ENCODE data around the gene IER5L.
A peak's percentile ranks its signal among the peaks of the same experiment; 100 is the strongest.

IER5L gene

GRCh38 chr9:129178568-129179382 lies 714 bp upstream of the IER5L start:
- Histone ChIP-seq H3K36me3 (replicated peaks) (peaks cover 9% of the 10 kb centered on the region), H3K27ac (no peak overlapping the region), H3K27me3 (replicated peaks) (no peaks in the 10 kb centered on the region), H3K4me3 (ENCODE audit: low read depth, low read length) (peak overlapping the region; percentile 36)
- TF ChIP-seq CTCF (IDR thresholded peaks at IDR 0.05; ENCODE audit: low read depth, low read length, missing control alignments): no peak
- DNase-seq: no peak
- in situ Hi-C loops (cut with HindIII; ENCODE audit: low pct_ligation_motif_present, low sequenced_read_pairs): no loop called here

GRCh38 chr9:129177443-129177790 lies 644 bp downstream of the IER5L start:
- no peak for TF ChIP-seq CTCF (IDR thresholded peaks at IDR 0.05; ENCODE audit: low read depth, low read length, missing control alignments)
- Histone ChIP-seq H3K27ac (peak overlapping the region; percentile 76), H3K36me3 (replicated peaks) (peaks cover 9% of the 10 kb centered on the region), H3K27me3 (replicated peaks) (no peaks in the 10 kb centered on the region), H3K4me3 (ENCODE audit: low read depth, low read length) (peak overlapping the region; percentile 94)
- in situ Hi-C loops (cut with HindIII; ENCODE audit: low pct_ligation_motif_present, low sequenced_read_pairs): no loop called here
- no peak for DNase-seq

- H3K36me3 ChIP-seq (replicated peaks): peaks cover 9% of the 10 kb centered on the region
- H3K27me3 ChIP-seq (replicated peaks): no peaks in the 10 kb centered on the region
- no peak for TF ChIP-seq CTCF (IDR thresholded peaks at IDR 0.05; ENCODE audit: low read depth, low read length, missing control alignments)
- peak overlapping the region; percentile 97 for H3K27ac ChIP-seq
- peak; percentile 20 for DNase-seq
- in situ Hi-C loops (cut with HindIII; ENCODE audit: low pct_ligation_motif_present, low sequenced_read_pairs): no loop called here
- peak overlapping the region; percentile 94 for H3K4me3 ChIP-seq (ENCODE audit: low read depth, low read length)
These were observed 1.2 kb downstream of the IER5L start for GRCh38 chr9:129176701-129177442.

- in situ Hi-C loops (cut with HindIII; ENCODE audit: low pct_ligation_motif_present, low sequenced_read_pairs): no loop called here
These were observed 2.0 kb downstream of the IER5L start for GRCh38 chr9:129175825-129176633.

DNA sequence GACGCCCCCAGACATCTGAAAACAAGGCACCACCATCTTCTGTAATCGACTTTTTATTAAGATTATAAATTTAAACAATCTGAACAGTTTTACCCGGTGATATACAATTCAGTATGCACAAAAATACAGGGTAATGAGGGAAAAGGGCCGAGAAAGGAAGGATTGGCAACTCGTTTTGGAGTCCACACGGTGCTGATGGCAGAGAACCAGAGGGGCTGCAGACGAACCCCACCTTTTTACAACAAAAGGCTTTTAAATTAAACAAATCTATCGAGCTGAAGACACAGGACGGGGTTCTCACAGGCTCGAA lies 2.6 kb downstream of the IER5L start:
- Histone ChIP-seq H3K27me3 (replicated peaks) (no peaks in the 10 kb centered on the region), H3K27ac (peak overlapping the region; percentile 97), H3K4me3 (ENCODE audit: low read depth, low read length) (peak overlapping the region; percentile 94), H3K36me3 (replicated peaks) (peaks cover 9% of the 10 kb centered on the region)
- in situ Hi-C loops (cut with HindIII; ENCODE audit: low pct_ligation_motif_present, low sequenced_read_pairs): no loop called here
- no peak for TF ChIP-seq CTCF (IDR thresholded peaks at IDR 0.05; ENCODE audit: low read depth, low read length, missing control alignments)
- no peak for DNase-seq

More at GRCh38 chr9:129175825-129176633, 2.0 kb downstream of the IER5L start:
- no peak for TF ChIP-seq CTCF (IDR thresholded peaks at IDR 0.05; ENCODE audit: low read depth, low read length, missing control alignments)
- Histone ChIP-seq H3K27me3 (replicated peaks) (no peaks in the 10 kb centered on the region), H3K27ac (peak overlapping the region; percentile 97), H3K36me3 (replicated peaks) (peaks cover 9% of the 10 kb centered on the region), H3K4me3 (ENCODE audit: low read depth, low read length) (peak overlapping the region; percentile 94)
- peak; percentile 74 for DNase-seq
